HG03280 (cell line): ENCODE results near the gene MFSD11.
"Not testable (repeated sequence)": the region's sequence is repeated elsewhere in the genome, so short reads cannot be mapped to it uniquely, and the experiment has no call there.

ENCODE experiments used
- ATAC-seq: cut with Tn5 transposase; IDR thresholded peaks from one replicate; pipeline ENCODE4 v1.9.1; 2021; ENCODE audit warnings: mild to moderate bottlenecking, moderate library complexity; ENCODE audit not compliant: unreplicated experiment

Gene MFSD11

GRCh38 chr17:76726231-76726775 is 11.6 kb upstream of the MFSD11 start, which contains the start of gene JMJD6:
Gene JMJD6, minus strand, starts transcription at chr17:76726606. Its CDS starts 131 bp downstream, at chr17:76726475.
- ATAC-seq: peak; percentile 70

- ATAC-seq: peak; percentile 41
Observed at GRCh38 chr17:76726776-76727718, 10.9 kb upstream of the MFSD11 start, which contains the start of gene METTL23. Gene METTL23, plus strand, starts transcription at chr17:76726839. Its CDS starts 2,872 bp downstream, at chr17:76729711.

DNA sequence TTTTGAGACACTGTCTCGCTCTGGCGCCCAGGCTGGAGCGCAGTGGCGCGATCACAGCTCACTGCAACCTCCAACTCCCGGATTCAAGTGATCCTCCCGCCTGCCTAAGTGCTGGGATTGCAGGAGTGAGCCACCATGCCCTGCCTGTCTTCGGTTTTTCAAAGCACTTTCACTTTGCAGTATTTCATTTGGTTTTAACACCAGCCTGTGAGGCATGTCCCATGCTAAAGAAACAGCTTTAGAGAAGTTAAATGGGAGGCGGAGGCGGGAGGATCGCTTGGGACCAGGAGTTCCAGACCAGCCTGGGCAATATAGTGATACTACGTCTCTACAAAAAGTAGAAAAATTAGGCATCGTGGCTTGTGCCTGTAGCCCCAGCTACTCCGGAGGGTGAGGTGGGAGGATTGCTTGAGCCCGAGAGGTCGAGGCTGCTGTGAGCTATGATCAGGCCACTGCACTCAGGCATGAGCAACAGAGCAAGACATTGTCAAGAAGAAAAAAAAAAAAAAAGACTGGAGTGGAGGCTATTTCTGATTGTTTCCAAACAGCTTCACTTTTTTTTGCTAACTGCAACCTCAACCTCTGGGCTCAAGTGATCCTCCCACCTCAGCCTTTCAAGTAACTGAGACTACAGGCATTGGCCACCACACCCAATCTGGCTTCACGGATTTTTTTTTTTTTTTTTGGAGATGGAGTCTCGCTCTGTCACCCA is 10.0 kb upstream of the MFSD11 start:
- ATAC-seq: no peak

DNA sequence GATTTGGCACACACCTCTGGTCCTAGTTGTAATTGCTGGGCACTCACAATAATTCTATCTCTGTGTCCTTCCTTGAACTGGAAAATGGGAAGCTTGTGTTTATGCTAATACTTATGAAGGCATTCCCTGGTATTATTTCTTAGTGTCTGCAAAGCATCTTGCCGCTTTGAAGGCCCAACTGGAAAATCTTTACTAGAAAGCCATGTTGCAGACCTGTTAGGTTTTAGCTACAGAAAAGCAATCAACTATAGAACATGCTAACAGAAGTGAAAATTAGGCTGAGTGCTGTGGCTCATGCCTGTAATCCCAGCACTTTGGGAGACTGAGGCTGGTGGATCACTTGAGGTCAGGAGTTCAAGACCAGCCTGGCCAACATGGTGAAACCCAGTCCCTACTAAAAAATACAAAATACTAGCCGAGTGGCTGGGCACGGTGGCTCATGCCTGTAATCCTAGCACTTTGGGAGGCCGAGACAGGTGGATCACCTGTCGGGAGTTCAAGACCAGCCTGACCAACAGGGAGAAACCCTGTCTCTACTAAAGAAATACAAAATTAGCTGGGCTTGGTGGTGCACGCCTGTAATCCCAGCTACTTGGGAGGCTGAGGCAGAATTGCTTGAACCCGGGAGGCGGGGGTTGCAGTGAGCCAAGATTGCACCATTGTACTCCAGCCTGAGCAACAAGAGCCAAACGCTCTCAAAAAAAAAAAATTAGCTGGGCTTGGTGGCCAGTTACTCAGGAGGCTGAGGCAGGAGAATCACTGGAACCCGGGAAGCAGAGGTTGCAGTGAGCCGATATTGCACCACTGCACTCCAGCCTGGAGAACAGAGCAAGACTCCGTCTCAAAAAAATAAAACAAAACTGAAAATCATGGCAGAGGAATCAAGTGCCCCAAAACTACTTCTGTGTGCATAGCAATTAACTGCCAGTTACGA is 5.9 kb upstream of the MFSD11 start:
- ATAC-seq: not testable (repeated sequence)

GRCh38 chr17:76732734-76733617 is 4.9 kb upstream of the MFSD11 start:
- no peak for ATAC-seq

DNA sequence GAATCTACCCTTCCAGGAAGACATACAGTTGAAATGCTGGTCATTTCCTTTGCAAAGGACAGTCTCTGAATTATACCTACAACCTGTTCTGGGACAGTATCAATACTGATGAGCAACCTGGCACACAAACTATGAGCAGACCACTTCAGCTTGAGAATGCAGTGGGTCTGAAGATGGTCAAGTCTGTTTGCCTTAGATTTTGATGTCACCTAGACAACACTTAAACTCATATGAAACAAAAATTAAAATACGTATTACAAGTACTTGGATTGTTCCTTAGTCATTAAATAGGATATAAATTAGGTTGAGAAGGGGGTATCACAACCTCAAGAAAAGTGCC is 4.3 kb upstream of the MFSD11 start:
- ATAC-seq: no peak

DNA sequence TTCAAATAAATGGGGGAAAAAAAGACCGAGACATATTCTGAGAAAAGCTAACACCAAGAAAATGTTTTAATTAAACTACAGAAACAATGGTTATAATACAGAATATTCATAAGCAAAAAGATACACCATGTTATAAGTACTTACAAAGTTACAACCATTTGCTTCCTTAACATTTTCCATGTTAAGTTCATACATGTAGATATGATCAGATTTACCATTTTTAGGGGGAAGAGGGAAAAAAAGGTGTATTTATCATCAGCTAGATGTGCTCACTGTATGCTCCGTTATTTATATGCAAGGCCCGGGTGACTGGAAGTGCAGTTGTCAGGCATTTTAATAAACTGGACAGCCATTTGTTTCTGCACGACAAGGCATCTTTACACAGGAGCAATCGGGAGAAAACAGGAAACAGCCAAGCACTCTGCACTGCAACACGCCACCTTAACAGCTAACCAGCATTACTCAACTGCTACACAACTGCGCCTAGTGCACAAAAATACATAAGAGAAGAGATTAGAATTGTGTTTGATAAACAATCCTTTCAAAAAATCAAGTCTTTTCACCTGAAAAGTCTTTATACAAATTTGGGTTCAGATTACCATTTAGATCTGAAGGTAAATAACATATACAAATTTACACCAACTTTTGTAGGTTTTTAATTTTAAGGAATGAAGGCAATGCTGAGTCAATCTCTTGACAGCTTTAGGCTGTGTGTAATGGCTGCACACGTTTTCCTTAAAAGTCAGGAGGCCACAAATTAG is 3.7 kb upstream of the MFSD11 start:
- ATAC-seq: no peak

GRCh38 chr17:76735006-76735405 is 2.9 kb upstream of the MFSD11 start:
- ATAC-seq: no peak

GRCh38 chr17:76735586-76736348 is 2.2 kb upstream of the MFSD11 start:
- ATAC-seq: no peak

DNA sequence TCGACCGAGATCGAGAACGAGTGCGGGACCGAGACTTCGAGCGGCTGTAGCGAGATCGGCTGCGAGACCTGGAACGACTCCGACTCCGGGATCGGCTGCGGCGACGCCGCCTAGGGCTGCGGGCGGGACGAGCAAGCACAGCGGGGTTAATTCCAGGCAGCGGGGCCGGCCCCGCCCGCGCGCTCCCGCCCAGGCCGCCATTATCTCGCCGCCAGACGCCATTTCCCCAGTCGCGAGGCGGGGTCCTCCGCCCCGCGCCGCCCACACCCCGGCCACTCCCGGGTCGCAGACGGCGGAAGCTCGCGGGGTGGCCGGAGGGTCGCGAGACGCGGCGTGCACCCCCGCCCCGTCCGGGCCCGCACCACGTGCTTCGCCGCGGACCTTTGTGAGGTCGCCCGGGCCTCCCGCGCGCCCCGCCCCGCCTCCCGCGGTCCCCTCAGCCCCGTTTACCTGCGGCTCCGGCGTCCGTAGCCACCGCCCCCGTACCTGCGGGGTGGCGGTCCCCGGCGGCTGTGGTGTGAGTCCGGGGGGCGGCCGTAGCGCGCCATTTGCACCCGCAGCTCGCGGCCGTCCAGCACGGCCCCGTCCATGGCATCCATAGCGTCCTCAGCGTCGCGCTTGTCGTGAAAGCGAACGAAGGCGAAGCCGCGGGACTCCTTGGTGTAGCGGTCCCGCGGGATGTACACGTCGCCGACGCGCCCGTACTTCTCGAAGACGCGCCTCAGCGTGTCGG is 1.4 kb upstream of the MFSD11 start:
- ATAC-seq: peak; percentile 19

DNA sequence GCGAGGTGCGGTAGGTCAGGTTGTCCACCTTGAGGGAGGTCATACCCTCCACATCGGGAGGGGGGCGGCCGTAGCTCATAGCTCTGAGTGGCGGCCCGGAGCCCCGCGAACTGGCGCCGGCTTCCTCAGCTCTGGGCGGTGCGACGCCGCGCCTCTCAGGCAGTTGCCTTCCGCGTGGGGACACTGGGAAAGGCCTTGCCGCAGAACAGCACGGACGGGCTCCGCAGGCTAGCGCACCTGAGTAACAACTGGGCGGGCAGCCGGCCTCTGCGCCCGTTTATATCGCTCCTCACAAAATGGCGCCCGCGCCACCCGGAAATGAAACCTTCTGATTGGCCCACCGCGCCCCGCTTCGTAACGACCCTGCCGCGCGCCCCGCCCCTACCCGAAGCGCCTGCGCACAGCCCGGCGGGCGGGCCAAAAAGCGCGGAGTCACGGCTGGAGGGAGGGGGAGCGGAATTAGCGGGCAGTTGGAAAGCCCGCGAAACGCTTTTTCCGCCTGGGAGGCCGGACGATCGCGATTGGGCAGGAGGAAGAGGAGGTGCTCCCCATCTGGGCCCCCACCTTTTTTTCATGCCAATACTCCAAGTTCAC is 740 bp upstream of the MFSD11 start, which contains the start of gene SRSF2:
Gene SRSF2 (minus strand): TSS at position 250 of the 594 bp plus-strand sequence. CDS start 171 bp downstream, at position 79.
- peak; percentile 68 for ATAC-seq

- ATAC-seq: no peak
Observed at GRCh38 chr17:76738468-76738850, 540 bp downstream of the MFSD11 start.

DNA sequence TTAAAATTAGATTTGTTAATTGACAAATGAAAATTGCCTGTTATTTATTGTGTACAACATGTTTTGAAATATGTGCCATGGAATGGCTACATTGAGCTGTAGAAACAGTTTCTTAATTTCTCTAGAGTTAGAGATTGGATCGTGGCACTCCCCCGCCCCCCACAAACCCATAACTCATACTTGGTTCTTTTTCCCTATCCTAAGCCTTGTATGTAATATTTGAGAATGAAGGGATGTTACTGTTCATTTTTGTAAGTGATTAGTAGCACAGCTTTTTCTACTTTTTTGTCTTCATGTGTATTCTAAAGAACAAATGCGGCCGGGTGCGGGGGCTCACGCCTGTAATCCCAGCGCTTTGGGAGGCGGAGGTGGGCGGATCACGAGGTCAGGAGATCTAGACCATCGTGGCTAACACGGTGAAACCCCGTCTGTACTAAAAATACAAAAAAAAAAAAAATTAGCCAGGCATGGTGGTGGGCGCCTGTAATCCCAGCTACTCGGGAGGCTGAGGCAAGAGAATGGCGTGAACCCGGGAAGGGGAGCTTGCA is 1.7 kb downstream of the MFSD11 start:
- not testable (repeated sequence) for ATAC-seq

GRCh38 chr17:76740329-76741118 is 2.6 kb downstream of the MFSD11 start:
- no peak for ATAC-seq

- no peak for ATAC-seq
Observed at GRCh38 chr17:76742958-76743357, 5.0 kb downstream of the MFSD11 start.

GRCh38 chr17:76744747-76745146 is 6.8 kb downstream of the MFSD11 start:
- ATAC-seq: no peak
